ENCODE measurements around the gene SLC39A11. TPM values are rescaled to one million over a fixed set of nuclear protein-coding genes. Genes with fewer than 3 reads are reported as not detected.

Gene SLC39A11
- total RNA-seq, 4 donors from 2014 or later, result 36.6 to 75.0 (median 40.2) TPM

DNA sequence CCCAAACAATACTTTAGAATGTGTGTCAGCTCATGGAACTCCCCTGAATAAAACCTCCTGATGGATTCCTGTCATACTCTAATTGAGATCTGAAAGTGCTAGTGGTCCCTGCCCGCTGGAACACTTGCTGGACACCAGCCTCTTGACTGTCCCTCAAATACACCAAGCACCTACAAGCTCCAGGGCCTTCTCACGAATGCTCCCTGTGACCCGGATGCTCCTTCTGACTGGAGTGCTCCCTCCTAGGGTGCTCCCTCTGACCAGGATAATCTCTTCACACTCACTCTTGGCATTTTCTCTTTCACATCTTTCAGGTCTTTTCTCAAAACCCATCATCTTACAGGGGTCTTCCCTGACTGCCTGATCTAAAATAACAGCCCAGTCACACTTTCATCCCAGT lies 205.9 kb downstream of the SLC39A11 start:
- TF ChIP-seq, protein P1, sequence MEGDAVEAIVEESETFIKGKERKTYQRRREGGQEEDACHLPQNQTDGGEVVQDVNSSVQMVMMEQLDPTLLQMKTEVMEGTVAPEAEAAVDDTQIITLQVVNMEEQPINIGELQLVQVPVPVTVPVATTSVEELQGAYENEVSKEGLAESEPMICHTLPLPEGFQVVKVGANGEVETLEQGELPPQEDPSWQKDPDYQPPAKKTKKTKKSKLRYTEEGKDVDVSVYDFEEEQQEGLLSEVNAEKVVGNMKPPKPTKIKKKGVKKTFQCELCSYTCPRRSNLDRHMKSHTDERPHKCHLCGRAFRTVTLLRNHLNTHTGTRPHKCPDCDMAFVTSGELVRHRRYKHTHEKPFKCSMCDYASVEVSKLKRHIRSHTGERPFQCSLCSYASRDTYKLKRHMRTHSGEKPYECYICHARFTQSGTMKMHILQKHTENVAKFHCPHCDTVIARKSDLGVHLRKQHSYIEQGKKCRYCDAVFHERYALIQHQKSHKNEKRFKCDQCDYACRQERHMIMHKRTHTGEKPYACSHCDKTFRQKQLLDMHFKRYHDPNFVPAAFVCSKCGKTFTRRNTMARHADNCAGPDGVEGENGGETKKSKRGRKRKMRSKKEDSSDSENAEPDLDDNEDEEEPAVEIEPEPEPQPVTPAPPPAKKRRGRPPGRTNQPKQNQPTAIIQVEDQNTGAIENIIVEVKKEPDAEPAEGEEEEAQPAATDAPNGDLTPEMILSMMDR (IDR thresholded peaks at IDR 0.05; ENCODE audit: low read depth), result no peak

DNA sequence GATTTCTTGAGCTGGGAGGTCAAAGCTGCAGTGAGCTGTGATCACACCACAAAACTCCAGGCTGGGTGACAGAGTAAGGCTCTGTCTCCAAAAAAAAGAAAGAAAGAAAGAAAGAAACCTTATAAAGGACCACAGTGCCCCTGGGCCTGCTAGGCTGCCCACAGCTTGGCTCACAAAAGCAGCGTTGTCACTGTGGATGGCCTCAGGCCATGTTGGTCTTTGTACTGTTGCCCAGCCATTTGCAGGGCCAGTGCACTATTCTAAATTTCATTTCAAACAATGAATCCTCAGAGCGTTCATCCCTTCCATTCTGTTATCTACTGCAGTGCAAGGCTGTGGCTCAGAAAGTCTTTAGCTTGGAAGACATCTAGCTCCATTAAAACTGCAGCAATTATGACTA lies 208.4 kb downstream of the SLC39A11 start:
- TF ChIP-seq, protein P1 (IDR thresholded peaks at IDR 0.05; ENCODE audit: low read depth), result no peak

DNA sequence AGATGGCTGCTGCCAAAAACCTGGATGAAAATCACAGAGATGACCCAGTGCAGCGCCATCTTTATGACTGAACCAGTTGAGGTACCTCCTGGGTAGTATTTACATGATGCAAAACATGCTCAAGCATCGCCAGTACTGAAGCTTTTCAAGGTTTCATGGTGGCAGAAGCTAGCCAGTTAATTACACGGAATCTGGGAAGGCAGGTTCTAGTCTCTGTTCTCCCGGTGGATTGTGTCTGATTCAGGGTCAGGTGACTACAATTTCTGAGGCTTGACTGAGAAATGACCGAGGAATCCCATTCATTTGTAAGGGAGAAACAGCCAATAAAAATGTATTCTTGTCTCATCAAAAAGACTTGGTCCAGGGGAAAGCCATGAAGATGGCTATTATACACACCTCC lies 209.1 kb downstream of the SLC39A11 start:
- TF ChIP-seq, protein P1 (IDR thresholded peaks at IDR 0.05; ENCODE audit: low read depth), result no peak

DNA sequence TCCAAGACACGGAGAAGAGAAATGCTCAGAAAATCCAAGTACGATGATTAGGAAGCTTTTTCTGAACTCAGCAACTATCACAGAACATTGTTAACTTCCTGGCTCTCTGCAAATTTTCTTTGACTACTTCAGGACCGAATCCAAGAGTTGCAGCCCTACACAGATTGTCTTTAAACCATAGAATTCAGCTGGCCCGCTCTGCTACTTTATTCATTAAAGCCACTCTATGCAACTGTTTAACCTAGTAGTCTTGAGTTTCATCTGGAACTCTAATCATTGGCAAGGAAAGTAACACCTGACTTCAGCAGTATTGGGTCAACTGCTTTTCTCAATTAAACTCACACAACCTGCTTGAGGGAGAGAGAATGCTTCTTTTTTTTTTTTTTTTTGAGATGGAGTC lies 210.1 kb downstream of the SLC39A11 start:
- TF ChIP-seq, protein P1 (IDR thresholded peaks at IDR 0.05; ENCODE audit: low read depth), result no peak

DNA sequence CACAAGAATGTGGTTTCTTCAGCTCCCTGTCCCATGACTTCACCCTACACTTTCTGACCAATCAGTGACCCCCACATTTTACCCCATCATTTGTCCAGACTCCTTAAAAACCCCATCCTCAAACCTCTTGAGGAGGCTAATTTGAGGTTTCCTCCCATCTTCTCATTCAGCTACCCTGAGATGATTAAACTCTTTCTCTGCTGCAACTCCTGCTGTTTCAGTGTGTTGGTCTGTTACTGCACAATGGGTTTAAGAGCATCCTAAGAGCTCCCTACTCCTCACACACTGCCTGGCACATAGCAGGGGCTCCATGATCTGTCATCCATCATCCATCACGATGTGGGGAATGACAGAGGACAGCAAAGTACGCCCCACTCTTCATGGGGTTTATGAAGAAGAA lies 212.6 kb downstream of the SLC39A11 start:
- TF ChIP-seq, protein P1 (IDR thresholded peaks at IDR 0.05; ENCODE audit: low read depth), result no peak

DNA sequence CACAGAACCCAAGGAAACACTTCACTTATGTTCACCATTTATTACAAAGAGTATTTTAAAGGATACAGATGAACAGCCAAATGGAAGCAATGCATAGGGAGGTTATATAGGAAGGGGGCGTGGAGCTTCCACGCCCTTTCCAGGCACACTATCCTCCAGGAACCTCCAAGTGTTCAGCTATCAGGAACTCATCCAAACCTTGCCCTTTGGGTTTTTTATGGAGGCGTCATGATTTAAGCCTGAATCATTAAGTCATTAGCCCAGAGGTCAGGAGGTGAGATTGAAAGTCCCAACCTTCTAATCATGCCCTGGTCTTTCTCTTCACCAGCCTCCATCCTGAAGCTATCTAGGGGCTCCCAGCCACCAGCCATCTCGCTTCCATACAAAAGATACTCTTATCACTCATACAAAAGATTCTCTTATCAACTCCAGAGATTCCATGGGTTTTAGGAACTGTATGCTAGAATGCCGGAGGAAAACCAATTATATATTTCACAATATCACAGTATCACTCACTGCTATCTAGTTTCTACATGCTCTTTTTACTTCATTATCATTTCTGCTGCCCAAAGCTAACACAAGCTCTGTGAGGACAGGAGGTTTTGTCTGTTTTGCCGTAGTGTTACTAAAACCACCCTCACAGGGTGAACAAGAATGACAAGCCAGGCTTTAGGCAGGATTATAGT lies 213.4 kb downstream of the SLC39A11 start:
- TF ChIP-seq, protein P1 (IDR thresholded peaks at IDR 0.05; ENCODE audit: low read depth), result no peak

DNA sequence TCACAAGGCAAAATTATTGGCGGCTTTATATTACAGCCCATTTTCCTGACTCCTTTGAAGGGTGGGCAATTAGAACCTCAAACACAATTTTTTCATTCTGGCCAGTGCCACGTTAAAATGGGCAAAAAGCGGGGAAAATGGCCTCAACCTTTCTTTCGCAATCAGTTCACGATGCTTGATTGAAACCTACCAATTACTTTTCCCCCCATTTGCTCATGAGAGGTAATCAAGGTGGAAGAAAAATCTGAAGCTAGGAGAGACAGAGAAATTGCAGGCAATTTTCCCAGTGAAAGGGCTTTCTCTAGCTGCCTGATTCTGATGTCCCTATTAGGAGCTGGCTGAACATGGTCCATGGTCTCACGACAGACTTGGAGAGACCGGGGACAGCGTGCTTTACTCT lies 215.1 kb downstream of the SLC39A11 start:
- TF ChIP-seq, protein P1 (IDR thresholded peaks at IDR 0.05; ENCODE audit: low read depth), result no peak
